HFFc6 (cell line): ENCODE data around the gene ZSCAN16. TPM values are rescaled to one million over a fixed set of nuclear protein-coding genes. Genes with fewer than 3 reads are reported as not detected.
"Not testable (repeated sequence)": the region's sequence is repeated elsewhere in the genome, so short reads cannot be mapped to it uniquely, and the experiment has no call there.

Experiments used
- DNase-seq: peaks from one replicate; pipeline ENCODE4 v3.0.0-alpha.2; 2018
- H3K27ac Mint-ChIP-seq: 2 replicates; pipeline ENCODE4 v1.8.0; 2020; ENCODE audit warnings: mild to moderate bottlenecking, mixed read lengths
- H3K27me3 Mint-ChIP-seq: 2 replicates; pipeline ENCODE4 v1.8.0; 2021; ENCODE audit warnings: mild to moderate bottlenecking, moderate library complexity, mixed read lengths; ENCODE audit not compliant: insufficient read depth
- H3K36me3 Mint-ChIP-seq: 2 replicates; pipeline ENCODE4 v1.8.0; 2021; ENCODE audit warnings: low read depth, mixed read lengths
- H3K4me1 Mint-ChIP-seq: 2 replicates; pipeline ENCODE4 v1.8.0; 2020; ENCODE audit warnings: low read depth, mixed read lengths
- H3K4me3 Mint-ChIP-seq: 2 replicates; pipeline ENCODE4 v1.8.0; 2020; ENCODE audit warnings: mild to moderate bottlenecking, moderate library complexity, mixed read lengths
- H3K9me3 Mint-ChIP-seq: 2 replicates; pipeline ENCODE4 v1.8.0; 2020; ENCODE audit warnings: mild to moderate bottlenecking, mixed read lengths
- CTCF ChIP-seq: fragments of 200-600 bp; sonication (generic); IDR thresholded peaks from 2 replicates; pipeline ENCODE4 v1.5.0; 2021; ENCODE audit warnings: antibody characterized with exemption, mild to moderate bottlenecking
- total RNA-seq, 6 experiments: library from RNA; stranded (reverse); fragmentation: NEBNext Ultra II Directional; extraction: Animal tissue kit (Norgen Biotek cat#: 25700); gene quantifications; 2 replicates in 1 of 6; 3 replicates in 5 of 6; pipeline ENCODE4 v1.2.3, GENCODE V29; 2021

Gene ZSCAN16
- total RNA-seq, 6 experiments from 2014 or later: 0.84 to 1.6 (median 1.1) TPM

- TF ChIP-seq CTCF: no peak
- no peak overlapping the region for H3K4me3 Mint-ChIP-seq
- H3K36me3 Mint-ChIP-seq: peaks cover 45% of the 10 kb centered on the region
- no peaks in the 10 kb centered on the region for H3K9me3 Mint-ChIP-seq
- H3K27me3 Mint-ChIP-seq: no peaks in the 10 kb centered on the region; the same call in 1 of the 2 replicates
- H3K27ac Mint-ChIP-seq: no peak overlapping the region; the same call in 1 of the 2 replicates
- DNase-seq: no peak
- H3K4me1 Mint-ChIP-seq: peaks cover 11% of the 10 kb centered on the region; the same call in 1 of the 2 replicates
Observed at GRCh38 chr6:28118217-28118616, 6.2 kb upstream of the ZSCAN16 start.

GRCh38 chr6:28121876-28122275, 2.5 kb upstream of the ZSCAN16 start:
- Mint-ChIP-seq H3K27me3 (no peaks in the 10 kb centered on the region; the same call in 1 of the 2 replicates), H3K27ac (no peak overlapping the region; the same call in 1 of the 2 replicates), H3K4me3 (no peak overlapping the region), H3K9me3 (no peaks in the 10 kb centered on the region), H3K4me1 (peaks cover 43% of the 10 kb centered on the region), H3K36me3 (peaks cover 24% of the 10 kb centered on the region; the same call in 1 of the 2 replicates)
- no peak for DNase-seq
- TF ChIP-seq CTCF: no peak

GRCh38 chr6:28122283-28122682, 2.1 kb upstream of the ZSCAN16 start:
- not testable (repeated sequence) for H3K9me3 Mint-ChIP-seq, H3K4me3 Mint-ChIP-seq, H3K27ac Mint-ChIP-seq, H3K27me3 Mint-ChIP-seq, DNase-seq
- peaks cover 20% of the 10 kb centered on the region; the same call in 1 of the 2 replicates for H3K36me3 Mint-ChIP-seq
- peaks cover 47% of the 10 kb centered on the region for H3K4me1 Mint-ChIP-seq

GRCh38 chr6:28124971-28125353, 553 bp downstream of the ZSCAN16 start:
- H3K4me1 Mint-ChIP-seq: peaks cover 41% of the 10 kb centered on the region
- H3K27ac Mint-ChIP-seq: peak overlapping the region; percentile 85
- no peaks in the 10 kb centered on the region; the same call in 1 of the 2 replicates for H3K27me3 Mint-ChIP-seq
- DNase-seq: no peak
- no peaks in the 10 kb centered on the region for H3K9me3 Mint-ChIP-seq
- H3K36me3 Mint-ChIP-seq: peaks cover 19% of the 10 kb centered on the region
- no peak for TF ChIP-seq CTCF
- H3K4me3 Mint-ChIP-seq: peak overlapping the region; percentile 95

- no peak for DNase-seq
- no peak for TF ChIP-seq CTCF
Observed at GRCh38 chr6:28125401-28125800, 992 bp downstream of the ZSCAN16 start.

GRCh38 chr6:28134015-28134414, 9.6 kb downstream of the ZSCAN16 start:
- Mint-ChIP-seq H3K4me1 (peaks cover 47% of the 10 kb centered on the region), H3K36me3 (peaks cover 5% of the 10 kb centered on the region), H3K9me3 (no peaks in the 10 kb centered on the region), H3K27me3 (no peaks in the 10 kb centered on the region; the same call in 1 of the 2 replicates), H3K27ac (peak overlapping the region; percentile 36; the same call in 1 of the 2 replicates), H3K4me3 (no peak overlapping the region)
- peak; percentile 74 for TF ChIP-seq CTCF
- DNase-seq: peak; percentile 53

More at GRCh38 chr6:28125401-28125800, 992 bp downstream of the ZSCAN16 start:
- no peaks in the 10 kb centered on the region for H3K9me3 Mint-ChIP-seq
- H3K27ac Mint-ChIP-seq: peak overlapping the region; percentile 85
- H3K4me3 Mint-ChIP-seq: peak overlapping the region; percentile 95
- H3K27me3 Mint-ChIP-seq: no peaks in the 10 kb centered on the region; the same call in 1 of the 2 replicates
- H3K36me3 Mint-ChIP-seq: peaks cover 15% of the 10 kb centered on the region
- H3K4me1 Mint-ChIP-seq: peaks cover 41% of the 10 kb centered on the region
